SK-N-SH (cell line): ENCODE results near the gene GPR107. TPM values are rescaled to one million over a fixed set of nuclear protein-coding genes. Genes with fewer than 3 reads are reported as not detected.

ENCODE experiments used
- CTCF ChIA-PET: fragments of 300-600, 350-600 bp; formaldehyde crosslinking; extraction: SDS; loops from one replicate; lab custom pipeline; 2021; lab: Yijun Ruan, JAX
- POLR2A ChIA-PET: fragments of 350-600 bp; sonication (Branson Sonifier 250); formaldehyde crosslinking; extraction: SDS; loops from one replicate; lab custom pipeline; 2020; ENCODE audit warnings: antibody characterized with exemption, inconsistent platforms; lab: Yijun Ruan, JAX
- DNase-seq: peaks from one replicate; pipeline ENCODE4 v3.0.0; 2012
- H2AFZ ChIP-seq: fragments of 200-600 bp; sonication (generic); 2 replicates; pipeline ENCODE4 v1.8.1; 2016; ENCODE audit warnings: antibody characterized with exemption, mild to moderate bottlenecking, low read depth
- H3F3A ChIP-seq: fragments of 200-600 bp; sonication (generic); replicated peaks from 2 replicates; pipeline ENCODE3; 2016; ENCODE audit warnings: antibody characterized with exemption, mild to moderate bottlenecking; ENCODE audit not compliant: insufficient read depth
- H3K27ac ChIP-seq, 2 experiments: fragments of 200-500 bp in 1 of 2; fragments of 200-600 bp in 1 of 2; sonication (Bioruptor generic) in 1 of 2; sonication (generic), shearing (Covaris generic) in 1 of 2; 2 replicates each; pipeline versions ENCODE4 v1.5.1 to v1.6.1; 2014 to 2016; ENCODE audit warnings: low read depth in 2 of 2, inconsistent platforms in 1 of 2, low read length in 1 of 2, mild to moderate bottlenecking in 1 of 2, mixed read lengths in 1 of 2
- H3K27me3 ChIP-seq: fragments of 200-600 bp; sonication (generic), shearing (Covaris generic); 2 replicates; pipeline ENCODE4 v1.6.1; 2016; ENCODE audit warnings: mixed run types; ENCODE audit not compliant: insufficient read depth
- H3K36me3 ChIP-seq, 2 experiments: fragments of 200-500 bp in 1 of 2; fragments of 200-600 bp in 1 of 2; sonication (Bioruptor generic) in 1 of 2; sonication (generic) in 1 of 2; replicated peaks in 1 of 2; 2 replicates each; pipeline versions ENCODE3 to v1.5.1; 2014 to 2016; ENCODE audit warnings: low read length in 1 of 2, mild to moderate bottlenecking in 1 of 2; ENCODE audit not compliant: insufficient read depth in 2 of 2, control insufficient read depth in 1 of 2
- H3K4me1 ChIP-seq, 2 experiments: fragments of 200-500 bp in 1 of 2; fragments of 200-600 bp in 1 of 2; sonication (Bioruptor generic) in 1 of 2; sonication (generic), shearing (Covaris generic) in 1 of 2; 2 replicates each; pipeline versions ENCODE4 v1.5.1 to v1.6.1; 2014 to 2016; ENCODE audit warnings: low read depth in 1 of 2, low read length in 1 of 2, mixed run types in 1 of 2; ENCODE audit not compliant: insufficient read depth in 2 of 2, control insufficient read depth in 1 of 2
- H3K4me2 ChIP-seq: fragments of 200-600 bp; sonication (generic), shearing (Covaris generic); 2 replicates; pipeline ENCODE4 v1.6.1; 2017; ENCODE audit warnings: mixed run types
- H3K4me3 ChIP-seq, 2 experiments: fragments of 200-500 bp in 1 of 2; fragments of 200-600 bp in 1 of 2; sonication (Bioruptor generic) in 1 of 2; sonication (generic), shearing (Covaris generic) in 1 of 2; 2 replicates each; pipeline versions ENCODE4 v1.5.1 to v1.8.1; 2014 to 2016; ENCODE audit warnings: low read depth in 2 of 2, inconsistent platforms in 1 of 2, low read length in 1 of 2, mild to moderate bottlenecking in 1 of 2, mixed read lengths in 1 of 2, moderate library complexity in 1 of 2
- H3K79me2 ChIP-seq: fragments of 200-600 bp; sonication (generic); 2 replicates; pipeline ENCODE4 v1.8.1; 2017; ENCODE audit warnings: mild to moderate bottlenecking; ENCODE audit not compliant: insufficient read depth
- H3K9ac ChIP-seq: fragments of 200-600 bp; sonication (generic); 2 replicates; pipeline ENCODE4 v1.6.1; 2017; ENCODE audit warnings: mixed run types
- H3K9me2 ChIP-seq: fragments of 200-600 bp; sonication (generic); 2 replicates; pipeline ENCODE4 v1.6.1; 2017; ENCODE audit warnings: mixed run types
- H3K9me3 ChIP-seq: fragments of 200-600 bp; sonication (generic); 2 replicates; pipeline ENCODE4 v1.6.1; 2017; ENCODE audit warnings: mixed run types, mild to moderate bottlenecking, moderate library complexity
- H4K20me1 ChIP-seq: fragments of 200-600 bp; sonication (generic); 2 replicates; pipeline ENCODE4 v1.6.1; 2017; ENCODE audit warnings: mild to moderate bottlenecking, mixed run types; ENCODE audit not compliant: insufficient read depth
- CHD2 ChIP-seq: fragments of 150-350 bp; IDR thresholded peaks from 2 replicates; pipeline ENCODE4 v1.6.1; 2018; ENCODE audit warnings: low read length; ENCODE audit not compliant: partially characterized antibody
- CTCF ChIP-seq: fragments of 200-600 bp; sonication (generic); IDR thresholded peaks from 2 replicates; pipeline ENCODE4 v1.6.1; 2017; ENCODE audit warnings: antibody characterized with exemption, mild to moderate bottlenecking, moderate library complexity
- EP300 ChIP-seq, 2 experiments: IDR thresholded peaks; 2 replicates each; pipeline versions ENCODE4 v1.4.0 to v1.6.1; 2012; ENCODE audit warnings: borderline replicate concordance in 1 of 2, low read depth in 1 of 2, low read length in 1 of 2
- FOSL2 ChIP-seq: IDR thresholded peaks from 2 replicates; pipeline ENCODE4 v1.4.0; 2012; ENCODE audit warnings: low read depth, mild to moderate bottlenecking, moderate library complexity, borderline replicate concordance
- FOXJ3 ChIP-seq: sonication (generic); formaldehyde crosslinking; IDR thresholded peaks from 2 replicates; pipeline ENCODE4 v1.5.1; 2020; ENCODE audit warnings: mild to moderate bottlenecking, missing genetic modification reagents
- FOXM1 ChIP-seq: IDR thresholded peaks from 2 replicates; pipeline ENCODE4 v1.4.0; 2012; ENCODE audit warnings: low read depth, mild to moderate bottlenecking
- GABPA ChIP-seq: IDR thresholded peaks from 2 replicates; pipeline ENCODE4 v1.4.0; 2012; ENCODE audit warnings: low read depth, mild to moderate bottlenecking
- JUND ChIP-seq: IDR thresholded peaks from 2 replicates; pipeline ENCODE4 v1.4.0; 2012
- MAX ChIP-seq: IDR thresholded peaks from 2 replicates; pipeline ENCODE4 v1.4.0; 2012; ENCODE audit warnings: low read depth
- MEF2A ChIP-seq: IDR thresholded peaks from 2 replicates; pipeline ENCODE4 v1.4.0; 2012; ENCODE audit warnings: low read depth, borderline replicate concordance
- MXI1 ChIP-seq: IDR thresholded peaks from 2 replicates; pipeline ENCODE4 v1.6.1; 2012; ENCODE audit warnings: mild to moderate bottlenecking, low read depth, low read length, improper control_type of control experiment
- NRF1 ChIP-seq: IDR thresholded peaks from 2 replicates; pipeline ENCODE4 v1.6.1; 2012; ENCODE audit warnings: low read depth, mild to moderate bottlenecking, low read length
- PBX3 ChIP-seq: IDR thresholded peaks from 2 replicates; pipeline ENCODE4; 2012
- RAD21 ChIP-seq: IDR thresholded peaks from 2 replicates; pipeline ENCODE4 v1.6.1; 2012; ENCODE audit warnings: mild to moderate bottlenecking, low read length
- RFX5 ChIP-seq: IDR thresholded peaks from 2 replicates; pipeline ENCODE4 v1.6.1; 2012; ENCODE audit warnings: mild to moderate bottlenecking, improper control_type of control experiment, low read length
- RXRA ChIP-seq: IDR thresholded peaks from 2 replicates; pipeline ENCODE4 v1.4.0; 2012; ENCODE audit warnings: low read depth, mild to moderate bottlenecking, borderline replicate concordance
- SMC3 ChIP-seq: IDR thresholded peaks from 2 replicates; pipeline ENCODE4 v1.6.1; 2012; ENCODE audit warnings: low read depth, low read length, improper control_type of control experiment
- USF1 ChIP-seq: IDR thresholded peaks from 2 replicates; pipeline ENCODE4 v1.4.0; 2012; ENCODE audit warnings: low read depth, borderline replicate concordance
- USF2 ChIP-seq: fragments of 150-350 bp; IDR thresholded peaks from 2 replicates; pipeline ENCODE4 v1.6.1; 2017; ENCODE audit warnings: antibody characterized with exemption, low read length, low read depth, borderline replicate concordance
- YY1 ChIP-seq: IDR thresholded peaks from 2 replicates; pipeline ENCODE4 v1.4.0; 2012; ENCODE audit warnings: low read depth, mild to moderate bottlenecking
- WGBS: methylation state at CpG from one replicate; pipeline ENCODE4 v1.1.6; 2017; ENCODE audit warnings: low lambda C conversion rate; 5-methylcytosine and 5-hydroxymethylcytosine counted together
- polyA plus RNA-seq, 3 experiments: library from polyadenylated mRNA; depleted of rRNA; stranded (reverse); fragments of >200 nt; gene quantifications; 2 replicates each; pipeline ENCODE4 v1.2.3, GENCODE V29; 2012

GPR107 gene
- polyA plus RNA-seq, 1 of the 3 experiments (the other 2 are of a cell fraction), result 23.0 TPM

- H3K9me2 ChIP-seq, result no peaks in the 10 kb centered on the region
- H3K4me2 ChIP-seq, result no peak overlapping the region
- 80% methylated on average over 2 of the region's 2 CpGs for WGBS
- H3K9ac ChIP-seq, result no peak overlapping the region
- H2AFZ ChIP-seq, result no peak overlapping the region
- H3F3A ChIP-seq, result peaks cover 3% of the 10 kb centered on the region
- no peak overlapping the region for H3K27ac ChIP-seq
- no peaks in the 10 kb centered on the region for H3K27me3 ChIP-seq
- CTCF ChIA-PET, result interaction anchor here (0.6 to 4.8 kb wide), 53 partner anchors 8 to 347 kb away, joined by 3 to 73 read pairs (median 4); no protein-coding TSS in a partner anchor
- peaks cover 0 to 18% of the 10 kb centered on the region in 2 experiments; a peak in 1 of 4 replicates for H3K4me1 ChIP-seq
- H3K36me3 ChIP-seq, result peaks cover 32 to 47% of the 10 kb centered on the region in 2 experiments
- no peak for DNase-seq
- no peaks in the 10 kb centered on the region for H3K9me3 ChIP-seq
- H3K79me2 ChIP-seq, result no peaks in the 10 kb centered on the region
- no peak for TF ChIP-seq PBX3
- no peak for TF ChIP-seq RFX5
- TF ChIP-seq USF2, result no peak
- no peak for TF ChIP-seq RXRA
- TF ChIP-seq GABPA, result no peak
- TF ChIP-seq YY1, result no peak
- TF ChIP-seq JUND, result no peak
- TF ChIP-seq FOSL2, result no peak
- no peak for TF ChIP-seq FOXJ3
- no peak for TF ChIP-seq MAX
- no peak for TF ChIP-seq MXI1
- no peak for TF ChIP-seq CHD2
- TF ChIP-seq NRF1, result no peak
- TF ChIP-seq RAD21, result no peak
- TF ChIP-seq MEF2A, result no peak
- TF ChIP-seq FOXM1, result no peak
- no peak for TF ChIP-seq EP300 (IDR thresholded peaks at IDR 0.05; ENCODE audit: borderline replicate concordance in 1 of 2, low read depth in 1 of 2, low read length in 1 of 2)
- TF ChIP-seq USF1, result no peak
- no peak for TF ChIP-seq CTCF
- TF ChIP-seq SMC3, result no peak
- POLR2A ChIA-PET, result no interaction called here
- H3K4me3 ChIP-seq, result no peak overlapping the region; a peak in 1 of 4 replicates
- no peaks in the 10 kb centered on the region for H4K20me1 ChIP-seq
Measured at GRCh38 chr9:130106860-130107233, 53.1 kb downstream of the GPR107 start.
